CD14-positive monocyte (primary cell): ENCODE data around the gene TUT1. TPM values are rescaled to one million over a fixed set of nuclear protein-coding genes. Genes with fewer than 3 reads are reported as not detected.
A peak's percentile ranks its signal among the peaks of the same experiment; 100 is the strongest.

Source experiments
- DNase-seq, 3 donors: peaks; one replicate each; pipeline ENCODE4 v3.0.0-alpha.2; 2011 to 2022
- H2AFZ ChIP-seq: 2 replicates; pipeline ENCODE4 v1.6.0; 2012; ENCODE audit warnings: mild to moderate bottlenecking, low read depth, low read length, inconsistent platforms; ENCODE audit not compliant: insufficient read depth, poor library complexity, severe bottlenecking
- H3K27ac ChIP-seq, 2 donors: 1 replicate in 1 of 2; 2 replicates in 1 of 2; pipeline ENCODE4 v1.5.1; 2012 to 2013; ENCODE audit warnings: low read length in 2 of 2, control low read depth in 1 of 2, inconsistent platforms in 1 of 2, low read depth in 1 of 2, mild to moderate bottlenecking in 1 of 2
- H3K27me3 ChIP-seq, 2 donors: one replicate each; pipeline versions ENCODE4 v1.6.0 to v1.6.1; 2011 to 2013; ENCODE audit warnings: low read length in 2 of 2; ENCODE audit not compliant: control insufficient read depth in 2 of 2, insufficient read depth in 2 of 2
- H3K36me3 ChIP-seq, 2 donors: replicated peaks in 1 of 2; 1 replicate in 1 of 2; 2 replicates in 1 of 2; pipeline versions ENCODE4 v1.5.1 to v1.6.1; 2012 to 2013; ENCODE audit warnings: low read length in 2 of 2, control low read depth in 1 of 2, inconsistent platforms in 1 of 2, mild to moderate bottlenecking in 1 of 2; ENCODE audit not compliant: insufficient read depth in 2 of 2, control insufficient read depth in 1 of 2
- H3K4me1 ChIP-seq, 2 donors: 1 replicate in 1 of 2; 2 replicates in 1 of 2; pipeline versions ENCODE4 v1.5.1 to v1.6.1; 2012 to 2013; ENCODE audit warnings: low read length in 2 of 2, control low read depth in 1 of 2, inconsistent platforms in 1 of 2, mild to moderate bottlenecking in 1 of 2, moderate library complexity in 1 of 2; ENCODE audit not compliant: insufficient read depth in 2 of 2, control insufficient read depth in 1 of 2
- H3K4me2 ChIP-seq: replicated peaks from 2 replicates; pipeline ENCODE3; 2012; ENCODE audit warnings: low read length, moderate library complexity, mild to moderate bottlenecking; ENCODE audit not compliant: poor library complexity, severe bottlenecking; ENCODE audit errors: extremely low read depth
- H3K4me3 ChIP-seq, 3 experiments: fragments of 200-600 bp in 1 of 3; sonication (generic) in 1 of 3; replicated peaks in 1 of 3; 1 replicate in 2 of 3; 2 replicates in 1 of 3; pipeline ENCODE4 v1.5.1; 2011 to 2013; ENCODE audit warnings: low read length in 3 of 3, mild to moderate bottlenecking in 3 of 3, control low read depth in 2 of 3, low read depth in 2 of 3, inconsistent platforms in 1 of 3, moderate library complexity in 1 of 3
- H3K79me2 ChIP-seq: 2 replicates; pipeline ENCODE4 v1.6.0; 2012; ENCODE audit warnings: mild to moderate bottlenecking, control low read depth, inconsistent platforms, low read length, moderate library complexity; ENCODE audit not compliant: insufficient read depth
- H3K9ac ChIP-seq: 2 replicates; pipeline ENCODE4 v1.6.0; 2017; ENCODE audit warnings: low read length, mild to moderate bottlenecking; ENCODE audit not compliant: insufficient read depth, poor library complexity, severe bottlenecking
- H3K9me3 ChIP-seq, 2 donors: replicated peaks in 1 of 2; 1 replicate in 1 of 2; 2 replicates in 1 of 2; pipeline versions ENCODE4 v1.5.1 to v1.6.1; 2012 to 2013; ENCODE audit warnings: low read length in 2 of 2, control low read depth in 1 of 2; ENCODE audit not compliant: control insufficient read depth in 1 of 2, insufficient read depth in 1 of 2
- H4K20me1 ChIP-seq: 2 replicates; pipeline ENCODE4 v1.6.0; 2012; ENCODE audit warnings: mild to moderate bottlenecking, low read length, control low read depth, moderate library complexity; ENCODE audit not compliant: insufficient read depth
- H3K27ac Mint-ChIP-seq, 7 donors: one replicate each; pipeline ENCODE4 v1.8.0; 2020; ENCODE audit warnings: mild to moderate bottlenecking in 7 of 7, mixed read lengths in 7 of 7, moderate library complexity in 6 of 7, inconsistent platforms in 2 of 7
- H3K27me3 Mint-ChIP-seq, 3 donors: one replicate each; pipeline ENCODE4 v1.8.0; 2021 to 2022; ENCODE audit warnings: low read depth in 3 of 3, mild to moderate bottlenecking in 3 of 3, mixed read lengths in 3 of 3, moderate library complexity in 3 of 3, inconsistent platforms in 1 of 3
- H3K36me3 Mint-ChIP-seq, 2 donors: one replicate each; pipeline ENCODE4 v1.8.0; 2020; ENCODE audit warnings: mixed read lengths in 2 of 2, inconsistent platforms in 1 of 2, mild to moderate bottlenecking in 1 of 2
- H3K4me1 Mint-ChIP-seq: one replicate; pipeline ENCODE4 v1.8.0; 2020; ENCODE audit warnings: mild to moderate bottlenecking, mixed read lengths
- H3K4me3 Mint-ChIP-seq, 2 donors: one replicate each; pipeline ENCODE4 v1.8.0; 2020; ENCODE audit warnings: mild to moderate bottlenecking in 2 of 2, mixed read lengths in 2 of 2, moderate library complexity in 1 of 2
- H3K9me3 Mint-ChIP-seq, 7 donors: one replicate each; pipeline ENCODE4 v1.8.0; 2020 to 2022; ENCODE audit warnings: mixed read lengths in 7 of 7, mild to moderate bottlenecking in 6 of 7, moderate library complexity in 6 of 7, inconsistent platforms in 2 of 7
- WGBS: methylation state at CpG from one replicate; pipeline ENCODE4 v1.1.5; 2013; ENCODE audit warnings: missing lambda C conversion rate; ENCODE audit not compliant: insufficient coverage; 5-methylcytosine and 5-hydroxymethylcytosine counted together
- intact Hi-C, 2 donors: fragments of 100-400 bp; cut with micrococcal nuclease; formaldehyde crosslinking; loops; one replicate each; pipeline versions ENCODE4 v1.15.0 to v1.15.1; 2023
- polyA plus RNA-seq, 3 donors: library from polyadenylated mRNA; depleted of rRNA in 1 of 3; unstranded in 2 of 3; stranded (reverse) in 1 of 3; fragments of 300-500 nt in 2 of 3; fragments of >200 nt in 1 of 3; fragmentation: Illumina TruSeq in 2 of 3; gene quantifications; 1 replicate in 2 of 3; 2 replicates in 1 of 3; pipeline ENCODE4 v1.2.3, GENCODE V29; 2012 to 2021
- TF ChIP-seq, protein P1 (sequence below): fragments of 200-600 bp; IDR thresholded peaks from one replicate; pipeline ENCODE4 v1.8.0; 2022; ENCODE audit warnings: antibody characterized with exemption, mild to moderate bottlenecking

Gene TUT1
- polyA plus RNA-seq, 3 donors, result 1.8 to 16.3 (median 2.1) TPM

DNA sequence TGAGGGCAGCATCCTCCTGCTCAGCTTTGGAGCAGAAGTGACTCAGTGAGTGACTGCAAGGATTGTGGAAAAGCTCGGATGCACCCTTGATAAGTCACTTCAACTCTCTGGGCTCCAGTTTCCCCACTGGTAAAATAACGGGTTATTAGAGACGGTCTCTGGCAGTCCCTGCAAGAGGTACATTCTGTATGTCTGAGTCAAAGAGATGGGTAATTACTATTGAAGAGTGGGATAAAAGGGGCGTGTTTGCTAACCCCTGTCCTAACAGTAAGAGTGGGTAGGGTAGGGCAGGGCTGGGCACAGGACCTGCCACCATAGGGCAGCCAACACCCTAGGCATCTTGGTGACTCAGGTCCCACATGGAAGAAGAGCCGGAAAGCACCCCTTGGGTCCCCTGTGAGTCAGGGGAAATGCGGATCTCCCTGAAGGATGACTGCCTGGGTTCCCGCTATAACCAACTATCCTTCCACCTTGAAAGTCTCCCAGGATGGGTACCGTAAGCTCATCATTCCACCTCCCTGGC is 37.4 kb downstream of the TUT1 start:
- H2AFZ ChIP-seq, result no peak overlapping the region
- intact Hi-C loops, result loop anchor here (1.0 to 5.0 kb wide), 2 partner anchors 11 to 587 kb away; partner anchors contain the start of gene FTH1 (in 1 of the 2)
- 65% methylated on average over 8 of the region's 8 CpGs for WGBS
- H3K9me3 ChIP-seq, result no peaks in the 10 kb centered on the region
- Mint-ChIP-seq H3K27me3 (peaks cover 2 to 23% (median 3%) of the 10 kb centered on the region in 3 donors), H3K4me1 (peaks cover 79% of the 10 kb centered on the region), H3K9me3 (no peaks in the 10 kb centered on the region), H3K27ac (peak overlapping the region; percentile 100), H3K36me3 (peaks cover 5 to 15% of the 10 kb centered on the region in 2 donors), H3K4me3 (peak overlapping the region; percentile 70 to 93)
- H3K79me2 ChIP-seq, result peaks cover 33% of the 10 kb centered on the region
- H3K4me3 ChIP-seq, result peak overlapping the region in 2 of 3 experiments; percentile 2 to 72
- H3K9ac ChIP-seq, result peak overlapping the region; percentile 92
- H3K36me3 ChIP-seq, result peaks cover 5 to 7% of the 10 kb centered on the region in 2 donors
- TF ChIP-seq, protein P1, sequence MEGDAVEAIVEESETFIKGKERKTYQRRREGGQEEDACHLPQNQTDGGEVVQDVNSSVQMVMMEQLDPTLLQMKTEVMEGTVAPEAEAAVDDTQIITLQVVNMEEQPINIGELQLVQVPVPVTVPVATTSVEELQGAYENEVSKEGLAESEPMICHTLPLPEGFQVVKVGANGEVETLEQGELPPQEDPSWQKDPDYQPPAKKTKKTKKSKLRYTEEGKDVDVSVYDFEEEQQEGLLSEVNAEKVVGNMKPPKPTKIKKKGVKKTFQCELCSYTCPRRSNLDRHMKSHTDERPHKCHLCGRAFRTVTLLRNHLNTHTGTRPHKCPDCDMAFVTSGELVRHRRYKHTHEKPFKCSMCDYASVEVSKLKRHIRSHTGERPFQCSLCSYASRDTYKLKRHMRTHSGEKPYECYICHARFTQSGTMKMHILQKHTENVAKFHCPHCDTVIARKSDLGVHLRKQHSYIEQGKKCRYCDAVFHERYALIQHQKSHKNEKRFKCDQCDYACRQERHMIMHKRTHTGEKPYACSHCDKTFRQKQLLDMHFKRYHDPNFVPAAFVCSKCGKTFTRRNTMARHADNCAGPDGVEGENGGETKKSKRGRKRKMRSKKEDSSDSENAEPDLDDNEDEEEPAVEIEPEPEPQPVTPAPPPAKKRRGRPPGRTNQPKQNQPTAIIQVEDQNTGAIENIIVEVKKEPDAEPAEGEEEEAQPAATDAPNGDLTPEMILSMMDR, result no peak
- peak overlapping the region; percentile 77 for H3K4me2 ChIP-seq
- peak; percentile 89 to 96 (median 90) for DNase-seq
- H3K27me3 ChIP-seq, result no peaks in the 10 kb centered on the region
- peak overlapping the region; percentile 95 to 100 for H3K27ac ChIP-seq
- H3K4me1 ChIP-seq, result peaks cover 78% of the 10 kb centered on the region in 2 donors
- peaks cover 8% of the 10 kb centered on the region for H4K20me1 ChIP-seq

DNA sequence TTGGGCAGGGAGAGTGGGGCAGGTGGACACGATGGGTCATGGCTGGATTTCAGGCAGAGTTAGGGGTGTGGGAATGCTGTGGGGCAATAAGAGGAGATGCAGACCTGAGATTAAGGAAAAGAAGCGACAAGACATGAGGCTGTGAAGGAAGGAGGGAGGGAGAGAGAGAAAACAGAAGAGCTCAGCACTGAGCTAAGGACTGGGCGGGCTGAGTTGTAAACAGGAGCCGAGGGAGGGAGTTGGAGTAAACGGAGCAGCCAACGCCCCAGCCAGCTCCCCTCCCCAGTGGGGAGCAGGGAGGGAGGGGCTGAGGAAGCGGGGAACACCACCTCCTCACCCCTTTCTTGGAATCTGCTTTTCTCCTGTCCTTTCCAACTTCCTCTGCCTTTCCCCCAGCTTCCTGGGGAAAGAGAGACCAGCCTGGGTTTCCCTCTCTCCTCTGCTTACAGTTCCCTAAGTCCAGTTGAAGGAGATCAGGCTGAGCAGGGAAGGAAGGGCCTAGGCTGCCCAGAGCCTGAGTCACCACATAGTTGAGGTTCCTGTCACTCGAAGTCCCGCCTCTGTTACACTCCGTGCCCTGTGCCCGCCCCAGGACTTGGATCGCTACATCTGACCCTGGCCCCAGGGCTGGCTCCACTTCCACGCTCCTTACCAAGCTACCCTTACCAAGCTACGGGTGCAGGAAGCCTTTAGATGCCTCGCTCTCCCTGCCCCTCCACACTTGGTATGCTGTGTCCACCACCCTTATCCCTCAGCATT is 38.1 kb downstream of the TUT1 start:
- Mint-ChIP-seq H3K4me3 (peak overlapping the region; percentile 70 to 84), H3K27me3 (peaks cover 2 to 21% (median 5%) of the 10 kb centered on the region in 3 donors), H3K9me3 (no peaks in the 10 kb centered on the region), H3K4me1 (peaks cover 79% of the 10 kb centered on the region), H3K36me3 (peaks cover 2 to 8% of the 10 kb centered on the region in 2 donors), H3K27ac (peak overlapping the region; percentile 100)
- no peaks in the 10 kb centered on the region for H3K9me3 ChIP-seq
- H3K36me3 ChIP-seq, result peaks cover 0 to under 1% of the 10 kb centered on the region in 2 donors
- peaks cover 8% of the 10 kb centered on the region for H4K20me1 ChIP-seq
- H3K27ac ChIP-seq, result peak overlapping the region; percentile 95 to 100
- no peaks in the 10 kb centered on the region for H3K27me3 ChIP-seq
- H3K9ac ChIP-seq, result peak overlapping the region; percentile 92
- intact Hi-C loops, result loop anchor here (1.0 to 5.0 kb wide), 2 partner anchors 10 to 586 kb away; partner anchors contain the start of gene FTH1 (in 1 of the 2)
- H3K4me1 ChIP-seq, result peaks cover 77% of the 10 kb centered on the region in 2 donors
- 3% methylated on average over 10 of the region's 15 CpGs for WGBS
- DNase-seq, result peak; percentile 94 to 97 (median 96)
- no peak overlapping the region for H2AFZ ChIP-seq
- H3K79me2 ChIP-seq, result peaks cover 27% of the 10 kb centered on the region
- peak overlapping the region; percentile 77 for H3K4me2 ChIP-seq
- peak overlapping the region; percentile 2 to 72 (median 9) for H3K4me3 ChIP-seq
- TF ChIP-seq, protein P1, result no peak
